Measurements from ENCODE around the gene SH3RF3. TPM values are rescaled to one million over a fixed set of nuclear protein-coding genes. Genes with fewer than 3 reads are reported as not detected.

Gene SH3RF3
- total and polyA plus RNA-seq, 4 donors = 2.9 to 9.7 (median 8.6) TPM

- Histone ChIP-seq H3K4me3 (no peak overlapping the region), H3K9me3 (ENCODE audit: control insufficient read depth in 4 of 4, insufficient read depth in 3 of 4, low read length in 3 of 4) (no peaks in the 10 kb centered on the region), H3K27me3 (ENCODE audit: control insufficient read depth in 3 of 3, insufficient read depth in 3 of 3, low read length in 2 of 3) (no peaks in the 10 kb centered on the region), H3K36me3 (ENCODE audit: control insufficient read depth in 4 of 4, insufficient read depth in 4 of 4, low read length in 4 of 4) (no peaks in the 10 kb centered on the region), H3K9ac (ENCODE audit: insufficient read depth in 1 of 2, low read length in 2 of 2) (no peak overlapping the region), H3K4me1 (ENCODE audit: control insufficient read depth in 5 of 5, insufficient read depth in 5 of 5, low read length in 5 of 5) (peaks cover 0 to 17% (median 2%) of the 10 kb centered on the region in 5 donors), H3K27ac (ENCODE audit: low read depth in 1 of 2, low read length in 1 of 2) (no peak overlapping the region)
- no peak for TF ChIP-seq CTCF (IDR thresholded peaks at IDR 0.05; ENCODE audit: control extremely low read depth, extremely low read depth)
- WGBS, 2 donors = 80 to 81% methylated on average over 7 of the region's 7 CpGs
- ATAC-seq (ENCODE audit: insufficient read depth, low FRiP score) (no peak), DNase-seq (no peak)
Observed at GRCh38 chr2:109341355-109342255, 212.6 kb downstream of the SH3RF3 start.

GRCh38 chr2:109342256-109342850 is 213.3 kb downstream of the SH3RF3 start:
- no peak for DNase-seq
- 95 to 98% methylated on average over 18 of the region's 18 CpGs for WGBS, 2 donors

GRCh38 chr2:109342930-109343329 is 213.9 kb downstream of the SH3RF3 start:
- peaks cover 0 to 16% (median 0%) of the 10 kb centered on the region in 5 donors for H3K4me1 ChIP-seq (ENCODE audit: control insufficient read depth in 5 of 5, insufficient read depth in 5 of 5, low read length in 5 of 5)
- no peaks in the 10 kb centered on the region for H3K9me3 ChIP-seq (ENCODE audit: control insufficient read depth in 4 of 4, insufficient read depth in 3 of 4, low read length in 3 of 4)
- no peak overlapping the region for H3K4me3 ChIP-seq
- ATAC-seq (ENCODE audit: insufficient read depth, low FRiP score) (no peak), DNase-seq (no peak)
- H3K27ac ChIP-seq (ENCODE audit: low read depth in 1 of 2, low read length in 1 of 2) = no peak overlapping the region
- H3K9ac ChIP-seq (ENCODE audit: insufficient read depth in 1 of 2, low read length in 2 of 2) = no peak overlapping the region
- TF ChIP-seq CTCF (IDR thresholded peaks at IDR 0.05; ENCODE audit: control extremely low read depth, extremely low read depth) = no peak
- H3K27me3 ChIP-seq (ENCODE audit: control insufficient read depth in 3 of 3, insufficient read depth in 3 of 3, low read length in 2 of 3) = no peaks in the 10 kb centered on the region
- WGBS, 2 donors = 90 to 91% methylated on average over 6 of the region's 6 CpGs
- H3K36me3 ChIP-seq (ENCODE audit: control insufficient read depth in 4 of 4, insufficient read depth in 4 of 4, low read length in 4 of 4) = no peaks in the 10 kb centered on the region

More at GRCh38 chr2:109342256-109342850, 213.3 kb downstream of the SH3RF3 start:
- no peak overlapping the region for H3K4me3 ChIP-seq
- H3K27ac ChIP-seq (ENCODE audit: low read depth in 1 of 2, low read length in 1 of 2) = no peak overlapping the region
- H3K4me1 ChIP-seq (ENCODE audit: control insufficient read depth in 5 of 5, insufficient read depth in 5 of 5, low read length in 5 of 5) = peaks cover 0 to 15% (median 0%) of the 10 kb centered on the region in 5 donors
- no peak for TF ChIP-seq CTCF (IDR thresholded peaks at IDR 0.05; ENCODE audit: control extremely low read depth, extremely low read depth)
- no peaks in the 10 kb centered on the region for H3K9me3 ChIP-seq (ENCODE audit: control insufficient read depth in 4 of 4, insufficient read depth in 3 of 4, low read length in 3 of 4)
- no peak for ATAC-seq (ENCODE audit: insufficient read depth, low FRiP score)
- no peaks in the 10 kb centered on the region for H3K36me3 ChIP-seq (ENCODE audit: control insufficient read depth in 4 of 4, insufficient read depth in 4 of 4, low read length in 4 of 4)
- H3K9ac ChIP-seq (ENCODE audit: insufficient read depth in 1 of 2, low read length in 2 of 2) = no peak overlapping the region
- no peaks in the 10 kb centered on the region for H3K27me3 ChIP-seq (ENCODE audit: control insufficient read depth in 3 of 3, insufficient read depth in 3 of 3, low read length in 2 of 3)

Data from lung (tissue), 12 donors.